Measurements from ENCODE around the gene FRAT2.
"Not testable (repeated sequence)": the region's sequence is repeated elsewhere in the genome, so short reads cannot be mapped to it uniquely, and the experiment has no call there.

Gene FRAT2

DNA sequence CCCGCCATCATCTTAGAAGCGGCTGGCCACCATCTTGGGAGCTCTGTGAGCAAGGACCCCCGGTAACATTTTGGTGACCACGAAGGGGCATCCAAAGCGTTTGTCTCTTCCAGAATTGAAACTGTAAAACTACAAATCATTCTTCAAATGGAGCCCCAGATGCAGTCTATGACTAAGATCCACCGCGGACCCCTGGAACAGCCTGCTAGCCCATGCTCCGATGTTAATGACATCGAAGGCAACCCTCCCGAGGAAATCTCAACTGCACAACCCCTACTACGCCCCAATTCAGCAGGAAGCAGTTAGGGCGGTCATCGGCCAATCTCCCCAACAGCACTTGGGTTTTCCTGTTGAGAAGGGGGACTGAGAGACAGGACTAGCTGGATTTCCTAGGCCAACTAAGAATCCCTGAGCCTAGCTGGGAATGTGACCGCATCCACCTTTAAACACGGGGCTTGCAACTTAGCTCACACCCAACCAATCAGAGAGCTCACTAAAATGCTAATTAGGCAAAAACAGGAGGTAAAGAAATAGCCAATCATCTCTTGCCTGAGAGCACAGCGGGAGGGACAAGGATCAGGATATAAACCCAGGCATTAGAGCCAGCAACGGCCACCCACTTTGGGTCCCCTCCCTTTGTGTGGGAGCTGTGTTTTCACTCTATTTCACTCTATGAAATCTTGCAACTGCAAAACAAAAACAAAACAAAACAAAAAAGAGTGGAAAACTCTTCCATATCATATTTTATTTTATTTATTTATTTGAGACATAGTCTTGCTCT is 43.8 kb downstream of the FRAT2 start:
- not testable (repeated sequence) for DNase-seq

DNA sequence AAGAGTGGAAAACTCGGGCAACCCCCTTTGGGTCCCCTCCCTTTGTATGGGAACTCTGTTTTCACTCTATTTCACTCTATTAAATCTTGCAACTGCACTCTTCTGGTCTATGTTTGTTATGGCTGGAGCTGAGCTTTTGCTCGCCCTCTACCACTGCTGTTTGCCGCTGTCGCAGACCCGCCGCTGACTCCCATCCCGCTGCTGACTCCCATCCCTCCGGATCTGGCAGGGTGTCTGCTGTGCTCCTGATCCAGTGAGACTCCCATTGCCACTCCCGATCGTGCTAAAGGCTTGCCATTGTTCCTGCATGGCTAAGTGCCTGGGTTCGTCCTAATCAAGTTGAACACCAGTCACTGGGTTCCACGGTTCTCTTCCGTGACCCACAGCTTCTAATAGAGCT is 44.5 kb downstream of the FRAT2 start:
- not testable (repeated sequence) for DNase-seq

Data from kidney glomerular epithelial cell (primary cell).